GM19468 (cell line): ENCODE measurements around the gene CABLES2.

ENCODE experiments used
- ATAC-seq: cut with Tn5 transposase; IDR thresholded peaks from one replicate; pipeline ENCODE4 v1.9.1; 2021; ENCODE audit warnings: mild to moderate bottlenecking, moderate library complexity, moderate number of reproducible peaks; ENCODE audit not compliant: unreplicated experiment; ENCODE audit errors: extremely low read depth

The CABLES2 gene

GRCh38 chr20:62420846-62421715, 14.0 kb upstream of the CABLES2 start:
- ATAC-seq, result no peak

DNA sequence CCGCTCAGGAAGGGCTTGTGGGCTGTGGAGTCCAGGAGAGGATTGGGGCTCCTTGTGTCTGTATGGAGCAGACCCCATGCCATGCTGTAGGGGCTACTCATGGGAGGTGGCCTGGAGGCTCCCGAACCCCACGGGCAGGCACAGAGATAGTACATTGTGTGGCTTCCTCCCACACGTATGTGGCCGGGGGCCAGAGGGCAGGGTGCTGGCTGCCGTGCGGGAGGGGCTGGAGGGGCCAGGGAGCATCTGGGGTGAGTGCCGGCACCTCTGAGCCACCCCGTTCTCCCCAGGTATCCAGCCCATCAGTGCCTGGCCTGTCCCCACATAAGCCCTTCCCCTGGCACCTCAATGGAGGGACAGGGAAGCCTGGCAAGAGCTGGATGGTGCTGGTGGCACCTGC, 12.7 kb upstream of the CABLES2 start:
- no peak for ATAC-seq

DNA sequence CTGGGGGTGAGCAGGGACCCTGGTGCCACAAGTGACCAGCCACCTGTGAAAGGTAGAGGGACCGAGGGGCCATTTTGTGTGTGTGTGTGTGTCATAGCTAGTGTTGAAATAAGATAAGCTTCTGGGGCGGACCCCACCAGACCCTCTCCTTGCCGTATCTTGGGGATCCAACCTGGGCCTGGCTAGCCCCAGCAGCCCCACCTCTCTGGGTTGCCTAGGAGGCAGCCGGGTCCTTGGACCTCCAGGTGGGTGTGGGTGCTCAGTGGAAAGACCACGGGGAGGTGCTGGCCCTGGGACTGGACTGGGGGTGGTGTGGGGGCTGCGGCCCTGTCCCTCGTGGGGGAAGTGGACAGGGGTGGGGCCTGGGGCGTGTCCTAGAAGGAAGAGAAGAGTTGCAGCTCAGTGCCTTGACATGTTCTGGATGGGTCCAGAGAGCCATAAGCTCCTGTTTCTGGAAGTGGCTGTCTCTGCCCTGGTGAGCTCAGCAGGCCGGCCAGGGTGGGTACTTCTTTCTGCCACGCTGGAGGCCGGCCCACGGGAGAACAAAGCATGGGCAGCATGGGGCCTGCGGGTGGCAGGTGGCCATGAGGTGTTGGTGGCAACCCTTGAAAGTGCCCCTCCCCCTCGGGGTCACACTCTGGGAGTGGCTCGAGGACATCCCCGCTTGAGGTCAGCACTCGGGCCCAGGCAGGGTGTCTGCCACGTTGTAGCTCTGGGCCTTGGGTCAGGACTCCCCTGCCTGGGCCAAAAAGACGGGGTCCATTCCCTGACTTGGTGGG, 11.8 kb upstream of the CABLES2 start:
- ATAC-seq, result no peak

DNA sequence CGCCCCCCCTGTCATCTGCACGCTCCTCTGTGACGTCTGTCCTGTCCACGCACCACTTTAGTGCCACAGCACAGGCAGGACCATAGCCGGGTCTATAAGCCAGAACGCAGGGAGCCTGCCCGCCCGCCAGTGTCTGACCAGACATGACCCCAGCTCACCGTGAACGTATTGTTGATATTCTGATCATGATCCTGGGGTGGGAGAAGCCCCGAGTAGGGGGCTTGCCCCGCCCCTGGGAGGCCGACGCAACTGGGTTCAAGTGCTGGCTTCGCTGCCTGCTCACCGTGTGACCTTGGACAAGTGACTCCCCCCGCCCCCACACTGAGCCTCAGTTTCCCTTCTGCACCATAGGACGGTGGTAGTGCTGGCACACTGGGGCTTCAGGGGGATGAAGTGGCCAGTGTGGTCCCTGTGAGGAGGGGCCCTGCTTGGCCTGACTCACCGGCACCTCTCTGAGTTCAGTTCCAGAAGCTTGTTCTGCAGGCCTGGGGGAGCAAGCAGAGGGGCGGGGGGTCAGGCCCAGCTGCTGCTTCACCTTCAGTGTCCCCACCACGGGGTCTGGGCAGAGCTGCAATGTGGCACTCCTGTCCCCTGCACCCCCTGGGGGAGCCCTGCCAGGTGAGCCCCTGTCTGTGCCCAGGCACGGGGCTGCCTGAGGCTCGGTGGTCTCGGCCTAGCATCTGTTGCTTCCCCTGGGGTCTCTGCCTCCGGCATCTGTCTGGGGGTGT, 11.1 kb upstream of the CABLES2 start:
- no peak for ATAC-seq

- no peak for ATAC-seq
Observed at GRCh38 chr20:62416651-62417637, 9.9 kb upstream of the CABLES2 start.

GRCh38 chr20:62415354-62416111, 8.4 kb upstream of the CABLES2 start:
- ATAC-seq, result no peak

DNA sequence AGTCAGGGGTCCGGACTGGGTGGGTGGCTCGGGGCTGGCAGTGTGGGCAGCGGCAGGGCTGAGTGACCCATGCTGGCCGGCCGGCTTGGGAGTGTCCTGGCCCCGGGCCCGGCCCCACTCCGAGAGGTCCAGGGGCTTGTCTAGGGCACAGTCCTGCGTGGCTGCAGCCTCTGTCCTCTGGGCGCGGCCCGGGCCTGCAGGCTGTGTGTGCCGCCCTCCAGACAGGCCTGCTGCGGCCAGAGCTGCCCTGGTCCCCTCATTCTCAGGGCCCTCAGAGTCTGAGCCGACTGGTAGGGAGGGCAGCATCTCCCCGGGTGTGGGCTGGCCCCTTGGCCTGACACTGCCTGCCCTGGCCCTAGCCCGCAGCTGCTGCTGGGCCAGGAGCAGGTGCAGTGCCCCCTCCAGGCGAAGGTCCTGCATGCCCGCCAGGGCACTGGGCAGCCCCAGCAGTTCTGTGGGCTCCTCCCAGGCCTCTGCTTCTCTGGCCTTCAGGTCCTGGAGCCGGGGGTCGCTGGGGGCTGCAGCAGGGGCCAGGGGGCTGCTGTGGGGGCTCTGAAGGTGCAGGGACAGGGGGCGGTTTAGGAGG, 6.9 kb upstream of the CABLES2 start:
- ATAC-seq, result no peak

GRCh38 chr20:62413025-62413570, 6.0 kb upstream of the CABLES2 start:
- ATAC-seq, result no peak

DNA sequence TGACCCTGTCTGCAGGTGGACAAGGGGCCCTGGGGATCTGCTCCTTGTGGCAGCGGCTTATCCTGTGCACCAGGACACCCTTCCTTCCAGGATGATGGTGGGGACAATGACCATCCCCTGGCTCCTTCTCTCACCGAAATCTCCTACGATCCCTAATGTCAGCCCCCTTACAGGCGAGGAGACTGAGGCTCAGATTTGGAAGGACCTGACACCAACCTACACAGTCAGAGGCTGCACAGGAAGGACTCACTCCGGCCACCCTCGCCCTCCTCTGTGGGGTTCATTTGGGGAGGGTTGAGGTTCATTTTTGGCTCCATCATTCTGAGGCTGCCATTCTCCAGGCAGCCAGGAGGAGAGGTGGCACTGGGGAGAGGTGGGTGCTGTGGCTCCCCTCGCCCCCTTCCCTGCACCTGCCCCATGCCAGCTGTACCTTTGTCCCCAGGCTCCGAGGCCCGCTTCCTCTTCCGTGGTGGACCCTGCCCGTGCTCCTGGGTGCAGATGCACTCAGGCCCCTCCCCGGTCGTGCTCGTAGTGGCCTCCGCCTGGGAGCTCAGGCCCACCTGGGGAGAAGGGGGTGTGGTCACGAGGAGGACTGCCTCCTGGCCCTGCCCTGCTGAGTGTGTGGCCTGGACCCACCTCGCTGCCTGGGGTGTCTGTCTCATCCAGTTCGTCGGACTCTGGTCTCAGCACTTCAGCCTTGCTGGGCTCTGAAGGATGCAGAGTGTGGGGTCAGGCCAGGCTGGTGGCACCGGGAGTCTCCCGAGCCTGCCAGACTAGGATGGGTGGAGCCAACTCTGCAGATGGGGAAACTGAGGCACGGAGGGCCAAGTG, 5.3 kb upstream of the CABLES2 start:
- no peak for ATAC-seq

DNA sequence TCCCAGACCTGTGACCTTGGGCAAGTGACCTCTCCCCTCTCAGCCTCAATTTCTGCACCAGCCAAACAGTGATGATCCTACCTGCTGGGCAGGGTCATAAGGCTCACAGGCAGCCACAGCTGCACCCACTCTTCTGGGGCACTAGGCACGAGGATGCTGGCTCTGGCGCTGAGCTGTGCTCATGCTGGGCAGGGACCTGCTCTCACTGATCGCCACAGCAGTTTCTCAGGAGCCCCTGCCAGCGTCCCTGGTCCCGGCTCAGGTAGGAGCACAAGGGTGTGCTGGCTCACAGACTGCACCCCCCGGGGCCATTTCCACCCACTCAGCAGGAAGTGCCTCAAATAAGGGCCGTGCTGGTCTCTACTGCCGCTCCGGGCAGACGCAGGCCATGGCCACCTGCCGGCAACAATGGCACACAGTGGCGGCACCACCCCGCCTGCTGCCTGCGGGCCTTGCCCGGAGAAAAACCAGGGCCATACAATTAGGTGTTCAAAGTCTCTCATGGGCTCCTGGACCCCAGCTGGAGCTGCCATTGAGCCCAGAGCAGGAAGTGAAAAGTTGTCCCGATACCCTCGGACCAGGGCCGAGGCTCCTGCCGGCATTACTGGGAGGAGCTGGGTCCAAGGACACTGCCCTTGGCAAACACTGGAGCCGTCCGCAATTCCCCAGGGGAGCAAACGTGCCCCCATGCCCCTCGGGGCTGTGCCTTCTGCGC, 4.6 kb upstream of the CABLES2 start:
- ATAC-seq, result no peak

GRCh38 chr20:62410746-62411478, 3.8 kb upstream of the CABLES2 start:
- no peak for ATAC-seq

- no peak for ATAC-seq
Observed at GRCh38 chr20:62409931-62410745, 3.1 kb upstream of the CABLES2 start.

- no peak for ATAC-seq
Observed at GRCh38 chr20:62409086-62409853, 2.2 kb upstream of the CABLES2 start.

GRCh38 chr20:62408640-62409039, 1.6 kb upstream of the CABLES2 start:
- ATAC-seq, result no peak

GRCh38 chr20:62408055-62408454, 970 bp upstream of the CABLES2 start:
- no peak for ATAC-seq
